GM06990 (cell line): Measurements from ENCODE around the gene ZNF202.

Experiments
- DNase-seq: peaks from one replicate; pipeline ENCODE4 v3.0.0-alpha.2; 2011; ENCODE audit not compliant: insufficient read length; ENCODE audit errors: extremely low read depth
- H3K27me3 ChIP-seq: replicated peaks from 2 replicates; pipeline ENCODE4 v1.6.0; 2011; ENCODE audit warnings: low read length; ENCODE audit not compliant: control insufficient read depth, insufficient read depth
- H3K36me3 ChIP-seq: 2 replicates; pipeline ENCODE4 v1.5.1; 2011; ENCODE audit warnings: low read length; ENCODE audit not compliant: control insufficient read depth, insufficient read depth
- H3K4me3 ChIP-seq: replicated peaks from 2 replicates; pipeline ENCODE4 v1.5.1; 2011; ENCODE audit warnings: low read depth, mild to moderate bottlenecking, control low read depth, low read length
- TF ChIP-seq, protein P1 (sequence below): IDR thresholded peaks from 2 replicates; pipeline ENCODE4 v1.5.1; 2011; ENCODE audit warnings: low read length, control low read depth, mild to moderate bottlenecking, inconsistent platforms; ENCODE audit not compliant: insufficient read depth, poor library complexity, severe bottlenecking

The ZNF202 gene

GRCh38 chr11:123760894-123761293 lies 19.4 kb upstream of the ZNF202 start:
- no peak overlapping the region for H3K4me3 ChIP-seq
- TF ChIP-seq, protein P1, sequence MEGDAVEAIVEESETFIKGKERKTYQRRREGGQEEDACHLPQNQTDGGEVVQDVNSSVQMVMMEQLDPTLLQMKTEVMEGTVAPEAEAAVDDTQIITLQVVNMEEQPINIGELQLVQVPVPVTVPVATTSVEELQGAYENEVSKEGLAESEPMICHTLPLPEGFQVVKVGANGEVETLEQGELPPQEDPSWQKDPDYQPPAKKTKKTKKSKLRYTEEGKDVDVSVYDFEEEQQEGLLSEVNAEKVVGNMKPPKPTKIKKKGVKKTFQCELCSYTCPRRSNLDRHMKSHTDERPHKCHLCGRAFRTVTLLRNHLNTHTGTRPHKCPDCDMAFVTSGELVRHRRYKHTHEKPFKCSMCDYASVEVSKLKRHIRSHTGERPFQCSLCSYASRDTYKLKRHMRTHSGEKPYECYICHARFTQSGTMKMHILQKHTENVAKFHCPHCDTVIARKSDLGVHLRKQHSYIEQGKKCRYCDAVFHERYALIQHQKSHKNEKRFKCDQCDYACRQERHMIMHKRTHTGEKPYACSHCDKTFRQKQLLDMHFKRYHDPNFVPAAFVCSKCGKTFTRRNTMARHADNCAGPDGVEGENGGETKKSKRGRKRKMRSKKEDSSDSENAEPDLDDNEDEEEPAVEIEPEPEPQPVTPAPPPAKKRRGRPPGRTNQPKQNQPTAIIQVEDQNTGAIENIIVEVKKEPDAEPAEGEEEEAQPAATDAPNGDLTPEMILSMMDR, result no peak

GRCh38 chr11:123757976-123758375 lies 16.5 kb upstream of the ZNF202 start:
- no peak overlapping the region for H3K4me3 ChIP-seq
- TF ChIP-seq, protein P1, result no peak
- DNase-seq, result no peak
- H3K27me3 ChIP-seq, result no peaks in the 10 kb centered on the region
- H3K36me3 ChIP-seq, result no peaks in the 10 kb centered on the region

More at GRCh38 chr11:123760894-123761293, 19.4 kb upstream of the ZNF202 start:
- Histone ChIP-seq H3K27me3 (no peaks in the 10 kb centered on the region), H3K36me3 (no peaks in the 10 kb centered on the region)
- peak; percentile 49 for DNase-seq

GRCh38 chr11:123755813-123756212 lies 14.4 kb upstream of the ZNF202 start:
- Histone ChIP-seq H3K4me3 (no peak overlapping the region), H3K27me3 (no peaks in the 10 kb centered on the region), H3K36me3 (no peaks in the 10 kb centered on the region)
- TF ChIP-seq, protein P1, result no peak
- no peak for DNase-seq

DNA sequence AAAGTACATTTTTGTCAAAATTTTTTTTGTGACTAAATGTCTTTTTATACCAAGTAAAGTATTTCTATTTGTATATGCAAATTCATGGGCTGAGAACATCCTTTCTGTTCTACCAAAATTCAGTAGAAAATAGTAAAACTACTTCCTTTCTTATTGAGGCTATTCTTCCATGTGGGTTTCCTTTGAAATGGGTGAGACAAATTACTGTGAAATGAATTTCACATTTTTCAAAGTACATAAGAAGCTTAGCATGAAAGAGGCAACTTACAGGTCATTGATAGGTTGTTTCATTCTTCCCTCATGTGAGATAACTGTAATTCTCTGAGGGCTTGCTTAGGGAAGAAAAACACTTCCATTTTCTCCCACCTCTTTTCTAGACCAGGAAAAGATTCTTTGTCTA lies 13.9 kb upstream of the ZNF202 start:
- Histone ChIP-seq H3K27me3 (no peaks in the 10 kb centered on the region), H3K4me3 (no peak overlapping the region), H3K36me3 (no peaks in the 10 kb centered on the region)
- TF ChIP-seq, protein P1, result no peak
- no peak for DNase-seq

GRCh38 chr11:123754101-123754568 lies 12.7 kb upstream of the ZNF202 start, which contains the start of gene OR6X1:
Gene OR6X1 (minus strand): TSS chr11:123754518. CDS start chr11:123754518, 0 bp downstream.
- Histone ChIP-seq H3K4me3 (no peak within 1 kb of the TSS), H3K27me3 (no peaks in the 10 kb centered on the region), H3K36me3 (no peaks in the 10 kb centered on the region)
- no peak for DNase-seq
- TF ChIP-seq, protein P1, result no peak

DNA sequence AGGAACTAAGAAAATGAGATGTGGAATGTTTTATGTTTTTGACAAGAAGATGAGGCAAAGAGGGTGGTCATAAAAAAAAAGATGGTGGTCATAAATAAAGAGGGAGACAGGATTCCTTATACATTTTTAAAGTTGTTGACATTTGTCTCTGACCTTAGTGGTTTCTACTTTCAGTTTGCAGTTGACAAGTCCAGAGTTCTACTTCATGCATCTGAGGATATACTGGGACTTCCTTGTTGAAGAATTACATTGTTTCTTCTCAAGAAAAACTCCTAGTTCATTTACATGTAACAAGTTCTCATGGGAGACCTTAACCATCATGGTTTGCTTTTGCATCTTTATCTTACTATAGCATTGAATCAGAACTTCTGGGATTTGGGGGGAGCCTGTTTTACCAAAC lies 11.7 kb upstream of the ZNF202 start:
- no peaks in the 10 kb centered on the region for H3K27me3 ChIP-seq
- TF ChIP-seq, protein P1, result no peak
- H3K36me3 ChIP-seq, result no peaks in the 10 kb centered on the region
- no peak overlapping the region for H3K4me3 ChIP-seq
- DNase-seq, result no peak
